HepG2 (cell line): ENCODE data around the gene NUDT2. TPM values are rescaled to one million over a fixed set of nuclear protein-coding genes. Genes with fewer than 3 reads are reported as not detected.

Experiments used
- ATF1 ChIP-seq: IDR thresholded peaks from 2 replicates; pipeline ENCODE4 v1.6.1; 2016; ENCODE audit warnings: mild to moderate bottlenecking, control low read depth
- ATF7-NPFF ChIP-seq: sonication (generic); formaldehyde crosslinking; IDR thresholded peaks from 2 replicates; pipeline ENCODE4 v1.8.1; 2023; ENCODE audit warnings: mild to moderate bottlenecking, low read depth, missing genetic modification reagents, moderate library complexity
- BCL3 ChIP-seq: sonication (generic); formaldehyde crosslinking; IDR thresholded peaks from 2 replicates; pipeline ENCODE4 v1.5.1; 2020; ENCODE audit warnings: mild to moderate bottlenecking, missing genetic modification reagents, moderate library complexity
- CHCHD3 ChIP-seq: sonication (generic); formaldehyde crosslinking; IDR thresholded peaks from 2 replicates; pipeline ENCODE4 v1.8.0; 2022; ENCODE audit warnings: mild to moderate bottlenecking, missing genetic modification reagents, moderate library complexity
- CHD2 ChIP-seq: IDR thresholded peaks from 2 replicates; pipeline ENCODE4 v1.6.1; 2011; ENCODE audit warnings: low read depth, low read length, improper control_type of control experiment
- FOXC1 ChIP-seq: sonication (generic); formaldehyde crosslinking; IDR thresholded peaks from 2 replicates; pipeline ENCODE4 v1.8.0; 2022; ENCODE audit warnings: mild to moderate bottlenecking, missing genetic modification reagents, borderline replicate concordance
- FOXO4 ChIP-seq: sonication (generic); formaldehyde crosslinking; conservative IDR thresholded peaks from 2 replicates; pipeline ENCODE4 v1.8.1; 2023; ENCODE audit warnings: missing genetic modification reagents
- KDM1A ChIP-seq: IDR thresholded peaks from 2 replicates; pipeline ENCODE4 v1.6.1; 2016; ENCODE audit warnings: missing compliant biosample characterization
- MLXIP ChIP-seq: sonication (generic); formaldehyde crosslinking; IDR thresholded peaks from 2 replicates; pipeline ENCODE4 v1.9.0; 2021; ENCODE audit warnings: missing genetic modification reagents, borderline replicate concordance
- RFXAP ChIP-seq: sonication (generic); formaldehyde crosslinking; IDR thresholded peaks from 2 replicates; pipeline ENCODE4 v1.4.0; 2020; ENCODE audit warnings: missing genetic modification reagents, borderline replicate concordance
- TMF1 ChIP-seq: sonication (generic); formaldehyde crosslinking; IDR thresholded peaks from 2 replicates; pipeline ENCODE4 v1.8.1; 2022; ENCODE audit warnings: low read depth, missing genetic modification reagents
- ZHX2 ChIP-seq, 2 experiments: sonication (generic) in 1 of 2; formaldehyde crosslinking in 1 of 2; IDR thresholded peaks; 2 replicates each; pipeline versions ENCODE4 v1.6.1 to v1.9.0; 2014 to 2022; ENCODE audit warnings: antibody characterized with exemption in 1 of 2, borderline replicate concordance in 1 of 2, inconsistent platforms in 1 of 2, low read depth in 1 of 2, missing genetic modification reagents in 1 of 2
- ZNF264 ChIP-seq: sonication (generic); formaldehyde crosslinking; IDR thresholded peaks from 2 replicates; pipeline ENCODE4 v1.4.0; 2020; ENCODE audit warnings: missing genetic modification reagents
- ZNF784 ChIP-seq: sonication (generic); formaldehyde crosslinking; IDR thresholded peaks from 2 replicates; pipeline ENCODE4 v1.5.1; 2020; ENCODE audit warnings: missing genetic modification reagents, mild to moderate bottlenecking, borderline replicate concordance
- polyA plus RNA-seq, 8 experiments: library from polyadenylated mRNA; depleted of rRNA in 3 of 8; stranded (reverse) in 7 of 8; unstranded in 1 of 8; fragments of >200 nt; fragmentation: Illumina TruSeq in 4 of 8; extraction: Trizol in 4 of 8; gene quantifications; 2 replicates each; pipeline versions ENCODE4 v1.2.1 to v1.2.3, GENCODE V29; 2011 to 2016; ENCODE audit warnings: low read depth in 4 of 8, missing spikeins in 1 of 8, mixed read lengths in 1 of 8; ENCODE audit not compliant: insufficient read depth in 1 of 8
- total RNA-seq, 5 experiments: library from RNA; depleted of rRNA; stranded (reverse); fragments of >200 nt; fragmentation: Illumina TruSeq; extraction: Trizol; gene quantifications; 2 replicates each; pipeline ENCODE4 v1.2.3, GENCODE V29; 2016; ENCODE audit warnings: low read depth in 1 of 5

NUDT2 gene
- total and polyA plus RNA-seq, 2 of the 13 experiments (the other 11 are each of a cell fraction or from before 2014, with no cell fraction given) = 19.9 to 24.6 TPM

GRCh38 chr9:34328987-34329832 is at the start of gene NUDT2, which contains the start of gene KIF24 (continued):
- no peak; the same call in 1 of the 2 replicates for TF ChIP-seq ZHX2 (IDR thresholded peaks at IDR 0.05; ENCODE audit: low read depth)
- TF ChIP-seq ZHX2 (CRISPR knock-in tag; IDR thresholded peaks at IDR 0.05; ENCODE audit: borderline replicate concordance) = 0 out of 2 replicates have a peak, but pooled peaks have one; percentile 12
- TF ChIP-seq KDM1A = no peak
- TF ChIP-seq CHD2 = peak; percentile 92
- no peak for TF ChIP-seq CHCHD3 (CRISPR knock-in tag)
- TF ChIP-seq MLXIP (CRISPR knock-in tag) = no peak
- no peak; the same call in 1 of the 2 replicates for TF ChIP-seq TMF1 (CRISPR knock-in tag)
- no peak for TF ChIP-seq FOXO4 (CRISPR knock-in tag)
- no peak; the same call in 1 of the 2 replicates for TF ChIP-seq BCL3 (CRISPR knock-in tag)
- TF ChIP-seq RFXAP (CRISPR knock-in tag) = peak; percentile 72; the same call in 1 of the 2 replicates
- peak; percentile 24; the same call in 1 of the 2 replicates for TF ChIP-seq ATF7-NPFF
- peak; percentile 9; the same call in 1 of the 2 replicates for TF ChIP-seq ZNF784
- peak; percentile 22; the same call in 1 of the 2 replicates for TF ChIP-seq ZNF264 (CRISPR knock-in tag)
- peak; percentile 96 for TF ChIP-seq ATF1
- no peak for TF ChIP-seq FOXC1
